CD4-positive, alpha-beta T cell treated with Interferon alpha-2 for 1 hour (primary cell): ENCODE results near the gene STS.

Source experiments
- DNase-seq, 2 donors: peaks; one replicate each; pipeline ENCODE4 v3.0.0-alpha.2; 2020 to 2022

The STS gene

GRCh38 chrX:7184816-7185215 is 37.3 kb downstream of the STS start:
- DNase-seq, result no peak

- DNase-seq, result no peak
Observed at GRCh38 chrX:7188672-7189071, 41.2 kb downstream of the STS start.

GRCh38 chrX:7190157-7190556 is 42.6 kb downstream of the STS start:
- no peak for DNase-seq

- DNase-seq, result no peak
Observed at GRCh38 chrX:7191681-7192110, 44.2 kb downstream of the STS start.

- DNase-seq, result no peak
Observed at GRCh38 chrX:7192871-7193270, 45.4 kb downstream of the STS start.

GRCh38 chrX:7194606-7195005 is 47.1 kb downstream of the STS start:
- no peak for DNase-seq
